ENCODE data around the gene BRPF1.

- TF ChIP-seq CTCF (IDR thresholded peaks at IDR 0.05) = no peak
- TF ChIP-seq POLR2A (IDR thresholded peaks at IDR 0.05) = no peak
Measured at GRCh38 chr3:9700536-9700935, 31.0 kb upstream of the BRPF1 start.
